HCT116 (cell line): ENCODE measurements around the gene SLC8A1.

Source experiments
- CBX3 ChIP-seq: IDR thresholded peaks from 2 replicates; pipeline ENCODE4 v1.6.1; 2012; ENCODE audit warnings: low read depth
- CEBPB ChIP-seq: IDR thresholded peaks from 2 replicates; pipeline ENCODE4 v1.6.1; 2012; ENCODE audit warnings: low read depth
- EZH2 ChIP-seq: fragments of 200-600 bp; sonication (generic); IDR thresholded peaks from 2 replicates; pipeline ENCODE4 v1.6.1; 2017; ENCODE audit warnings: antibody characterized with exemption, mixed run types
- FOSL1 ChIP-seq: IDR thresholded peaks from 2 replicates; pipeline ENCODE4 v1.6.1; 2012; ENCODE audit warnings: low read depth
- JUND ChIP-seq: IDR thresholded peaks from 2 replicates; pipeline ENCODE4 v1.6.1; 2012
- POLR2A ChIP-seq: IDR thresholded peaks from 2 replicates; pipeline ENCODE4 v1.7.0; 2011; ENCODE audit warnings: borderline replicate concordance; ENCODE audit not compliant: insufficient read depth, insufficient read length; ENCODE audit errors: extremely low read depth
- POLR2AphosphoS5 ChIP-seq: IDR thresholded peaks from 2 replicates; pipeline ENCODE4 v1.6.1; 2011; ENCODE audit warnings: mild to moderate bottlenecking, low read depth, low read length, moderate library complexity
- SP1 ChIP-seq: IDR thresholded peaks from 2 replicates; pipeline ENCODE4 v1.6.1; 2012; ENCODE audit warnings: low read depth
- SRF ChIP-seq: IDR thresholded peaks from 2 replicates; pipeline ENCODE4 v1.6.1; 2012; ENCODE audit warnings: low read depth
- ZNF274 ChIP-seq: fragments of 200-500 bp; sonication (Bioruptor generic); IDR thresholded peaks from 2 replicates; pipeline ENCODE4 v1.6.1; 2014; ENCODE audit warnings: mild to moderate bottlenecking, low read depth, low read length, inconsistent platforms
- TF ChIP-seq, protein P1 (sequence below), 3 experiments: fragments of 200-600 bp in 1 of 3; sonication (generic) in 1 of 3; IDR thresholded peaks in 2 of 3; conservative IDR thresholded peaks in 1 of 3; 2 replicates each; pipeline ENCODE4 v1.5.1; 2012 to 2017; ENCODE audit warnings: low read depth in 2 of 3, low read length in 2 of 3, antibody characterized with exemption in 1 of 3, borderline replicate concordance in 1 of 3, control low read depth in 1 of 3, mild to moderate bottlenecking in 1 of 3, mixed read lengths in 1 of 3, mixed run types in 1 of 3, moderate library complexity in 1 of 3; ENCODE audit not compliant: insufficient read depth in 1 of 3
- TF ChIP-seq, protein P2 (sequence below): IDR thresholded peaks from 2 replicates; pipeline ENCODE4 v1.6.1; 2012; ENCODE audit warnings: low read depth
- TF ChIP-seq, protein P3 (sequence below): IDR thresholded peaks from 2 replicates; pipeline ENCODE4 v1.6.1; 2012

DNA sequence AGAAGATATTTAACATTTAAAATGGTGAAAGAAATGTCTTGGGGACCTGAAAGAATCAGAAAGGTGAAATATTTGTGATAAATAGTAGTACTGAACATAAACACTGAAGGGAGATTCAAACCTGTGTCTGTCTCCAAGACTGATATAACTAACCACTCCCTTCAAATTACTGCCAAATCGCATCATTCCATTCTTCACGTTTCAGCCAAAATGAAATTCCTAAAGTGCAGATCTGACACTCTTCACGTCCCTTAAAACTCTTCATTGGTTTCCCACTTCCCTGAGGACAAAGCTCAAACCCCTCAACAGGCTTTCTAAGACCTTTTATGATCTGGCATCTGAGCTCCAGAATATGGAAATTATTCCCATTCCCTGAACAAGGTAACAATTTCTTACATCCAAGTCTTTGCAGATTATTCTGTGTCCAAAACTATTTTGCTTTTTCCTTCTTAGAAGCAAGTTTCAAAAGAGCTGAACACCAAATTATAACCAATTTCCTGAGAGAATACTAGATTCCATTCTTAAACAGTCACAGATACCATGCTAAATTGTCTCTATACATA, 18.9 kb downstream of the SLC8A1 start:
- TF ChIP-seq, protein P1, sequence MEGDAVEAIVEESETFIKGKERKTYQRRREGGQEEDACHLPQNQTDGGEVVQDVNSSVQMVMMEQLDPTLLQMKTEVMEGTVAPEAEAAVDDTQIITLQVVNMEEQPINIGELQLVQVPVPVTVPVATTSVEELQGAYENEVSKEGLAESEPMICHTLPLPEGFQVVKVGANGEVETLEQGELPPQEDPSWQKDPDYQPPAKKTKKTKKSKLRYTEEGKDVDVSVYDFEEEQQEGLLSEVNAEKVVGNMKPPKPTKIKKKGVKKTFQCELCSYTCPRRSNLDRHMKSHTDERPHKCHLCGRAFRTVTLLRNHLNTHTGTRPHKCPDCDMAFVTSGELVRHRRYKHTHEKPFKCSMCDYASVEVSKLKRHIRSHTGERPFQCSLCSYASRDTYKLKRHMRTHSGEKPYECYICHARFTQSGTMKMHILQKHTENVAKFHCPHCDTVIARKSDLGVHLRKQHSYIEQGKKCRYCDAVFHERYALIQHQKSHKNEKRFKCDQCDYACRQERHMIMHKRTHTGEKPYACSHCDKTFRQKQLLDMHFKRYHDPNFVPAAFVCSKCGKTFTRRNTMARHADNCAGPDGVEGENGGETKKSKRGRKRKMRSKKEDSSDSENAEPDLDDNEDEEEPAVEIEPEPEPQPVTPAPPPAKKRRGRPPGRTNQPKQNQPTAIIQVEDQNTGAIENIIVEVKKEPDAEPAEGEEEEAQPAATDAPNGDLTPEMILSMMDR (IDR thresholded peaks at IDR 0.05 in 2 of 3, conservative IDR thresholded peaks at IDR 0.05 in 1 of 3; ENCODE audit: borderline replicate concordance in 1 of 3, insufficient read depth in 1 of 3, low read depth in 2 of 3, low read length in 2 of 3) = no peak
- TF ChIP-seq SP1 = no peak
- no peak for TF ChIP-seq FOSL1
- no peak for TF ChIP-seq JUND
- TF ChIP-seq POLR2A = no peak
- no peak for TF ChIP-seq EZH2
- TF ChIP-seq POLR2AphosphoS5 = no peak
- TF ChIP-seq, protein P2, sequence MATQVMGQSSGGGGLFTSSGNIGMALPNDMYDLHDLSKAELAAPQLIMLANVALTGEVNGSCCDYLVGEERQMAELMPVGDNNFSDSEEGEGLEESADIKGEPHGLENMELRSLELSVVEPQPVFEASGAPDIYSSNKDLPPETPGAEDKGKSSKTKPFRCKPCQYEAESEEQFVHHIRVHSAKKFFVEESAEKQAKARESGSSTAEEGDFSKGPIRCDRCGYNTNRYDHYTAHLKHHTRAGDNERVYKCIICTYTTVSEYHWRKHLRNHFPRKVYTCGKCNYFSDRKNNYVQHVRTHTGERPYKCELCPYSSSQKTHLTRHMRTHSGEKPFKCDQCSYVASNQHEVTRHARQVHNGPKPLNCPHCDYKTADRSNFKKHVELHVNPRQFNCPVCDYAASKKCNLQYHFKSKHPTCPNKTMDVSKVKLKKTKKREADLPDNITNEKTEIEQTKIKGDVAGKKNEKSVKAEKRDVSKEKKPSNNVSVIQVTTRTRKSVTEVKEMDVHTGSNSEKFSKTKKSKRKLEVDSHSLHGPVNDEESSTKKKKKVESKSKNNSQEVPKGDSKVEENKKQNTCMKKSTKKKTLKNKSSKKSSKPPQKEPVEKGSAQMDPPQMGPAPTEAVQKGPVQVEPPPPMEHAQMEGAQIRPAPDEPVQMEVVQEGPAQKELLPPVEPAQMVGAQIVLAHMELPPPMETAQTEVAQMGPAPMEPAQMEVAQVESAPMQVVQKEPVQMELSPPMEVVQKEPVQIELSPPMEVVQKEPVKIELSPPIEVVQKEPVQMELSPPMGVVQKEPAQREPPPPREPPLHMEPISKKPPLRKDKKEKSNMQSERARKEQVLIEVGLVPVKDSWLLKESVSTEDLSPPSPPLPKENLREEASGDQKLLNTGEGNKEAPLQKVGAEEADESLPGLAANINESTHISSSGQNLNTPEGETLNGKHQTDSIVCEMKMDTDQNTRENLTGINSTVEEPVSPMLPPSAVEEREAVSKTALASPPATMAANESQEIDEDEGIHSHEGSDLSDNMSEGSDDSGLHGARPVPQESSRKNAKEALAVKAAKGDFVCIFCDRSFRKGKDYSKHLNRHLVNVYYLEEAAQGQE = no peak
- TF ChIP-seq, protein P3, sequence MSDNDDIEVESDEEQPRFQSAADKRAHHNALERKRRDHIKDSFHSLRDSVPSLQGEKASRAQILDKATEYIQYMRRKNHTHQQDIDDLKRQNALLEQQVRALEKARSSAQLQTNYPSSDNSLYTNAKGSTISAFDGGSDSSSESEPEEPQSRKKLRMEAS = no peak
- TF ChIP-seq ZNF274 = no peak
- no peak for TF ChIP-seq SRF
- no peak for TF ChIP-seq CBX3
- no peak for TF ChIP-seq CEBPB
